Vagina (tissue), 2 donors: ENCODE measurements around the gene PIP4K2A. TPM values are rescaled to one million over a fixed set of nuclear protein-coding genes. Genes with fewer than 3 reads are reported as not detected.

Source experiments
- DNase-seq, 2 donors: peaks; one replicate each; pipeline ENCODE4 v3.0.0-alpha.2; 2017; ENCODE audit errors: extremely low spot score in 2 of 2
- H3K27ac ChIP-seq: fragments of 200-600 bp; sonication (generic); one replicate; pipeline ENCODE4 v1.5.1; 2019
- H3K27me3 ChIP-seq: fragments of 200-600 bp; sonication (generic); one replicate; pipeline ENCODE4 v1.5.1; 2019
- H3K36me3 ChIP-seq, 2 donors: fragments of 200-600 bp; sonication (generic); one replicate each; pipeline ENCODE4 v1.5.1; 2017 to 2019
- H3K4me1 ChIP-seq: fragments of 200-600 bp; sonication (generic); one replicate; pipeline ENCODE4 v1.5.1; 2019
- H3K4me3 ChIP-seq, 2 donors: fragments of 200-600 bp; sonication (generic); 1 replicate in 1 of 2; 2 replicates in 1 of 2; pipeline ENCODE4 v1.5.1; 2016 to 2019
- H3K9me3 ChIP-seq: fragments of 200-600 bp; sonication (generic); one replicate; pipeline ENCODE4 v1.5.1; 2019
- CTCF ChIP-seq, 3 experiments: fragments of 450-650 bp in 2 of 3; fragments of 200-600 bp in 1 of 3; sonication (generic) in 1 of 3; IDR thresholded peaks; one replicate each; pipeline ENCODE4 v1.5.1; 2017 to 2019; ENCODE audit warnings: antibody characterized with exemption in 3 of 3, mild to moderate bottlenecking in 2 of 3, moderate library complexity in 2 of 3
- POLR2A ChIP-seq, 2 donors: fragments of 450-650 bp; IDR thresholded peaks; one replicate each; pipeline ENCODE4 v1.6.1; 2017; ENCODE audit warnings: antibody characterized with exemption in 2 of 2, mild to moderate bottlenecking in 2 of 2, moderate library complexity in 2 of 2
- POLR2AphosphoS5 ChIP-seq, 2 donors: sonication (generic); formaldehyde crosslinking; IDR thresholded peaks; one replicate each; pipeline ENCODE4 v1.9.0; 2017; ENCODE audit warnings: antibody characterized with exemption in 2 of 2, mild to moderate bottlenecking in 2 of 2, low read depth in 1 of 2; ENCODE audit not compliant: insufficient read depth in 1 of 2
- intact Hi-C: fragments of 100-400 bp; cut with DNase I; formaldehyde crosslinking; loops from one replicate; pipeline ENCODE4 v1.15.1; 2023
- total RNA-seq: library from RNA; depleted of rRNA; stranded (reverse); fragments of >200 nt; gene quantifications from one replicate; pipeline ENCODE4 v1.2.3, GENCODE V29; 2016

The PIP4K2A gene
- total RNA-seq, 1 donor from 2014 or later = 20.6 TPM

DNA sequence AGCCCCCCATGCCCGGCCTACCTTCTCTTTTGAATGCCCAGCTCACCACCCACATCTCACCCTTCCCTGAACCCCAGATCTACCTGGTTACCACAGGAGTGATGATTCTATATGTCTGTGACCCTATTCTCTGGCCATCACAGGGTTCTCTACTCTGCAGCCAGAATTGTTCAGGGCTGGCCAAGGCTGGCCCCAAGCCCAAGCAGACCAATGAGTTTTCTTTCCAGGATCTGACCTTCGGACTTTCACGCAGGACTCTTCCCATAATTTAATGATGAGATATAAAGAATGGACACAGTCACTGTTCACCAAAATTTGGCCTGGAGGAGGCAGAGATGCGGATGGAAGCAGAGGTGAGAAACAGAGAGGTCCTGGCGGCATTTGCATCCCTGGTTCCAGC lies 72.6 kb downstream of the PIP4K2A start:
- no peaks in the 10 kb centered on the region for H3K27me3 ChIP-seq
- no peak for DNase-seq
- TF ChIP-seq CTCF (IDR thresholded peaks at IDR 0.05) (no peak), POLR2A (IDR thresholded peaks at IDR 0.05) (no peak), POLR2AphosphoS5 (IDR thresholded peaks at IDR 0.05; ENCODE audit: insufficient read depth in 1 of 2, low read depth in 1 of 2) (no peak)
- no peak overlapping the region for H3K4me3 ChIP-seq
- no peaks in the 10 kb centered on the region for H3K4me1 ChIP-seq
- H3K9me3 ChIP-seq = no peaks in the 10 kb centered on the region
- no peaks in the 10 kb centered on the region for H3K36me3 ChIP-seq
- H3K27ac ChIP-seq = no peak overlapping the region
- intact Hi-C loops = loop anchor here (5.0 kb wide), 1 partner anchor 1854 kb away; no protein-coding TSS in a partner anchor

- H3K36me3 ChIP-seq = no peaks in the 10 kb centered on the region
- H3K4me1 ChIP-seq = no peaks in the 10 kb centered on the region
- no peaks in the 10 kb centered on the region for H3K27me3 ChIP-seq
- intact Hi-C loops = loop anchor here (5.0 kb wide), 1 partner anchor 1853 kb away; no protein-coding TSS in a partner anchor
- no peak for DNase-seq
- TF ChIP-seq CTCF (IDR thresholded peaks at IDR 0.05) (no peak), POLR2A (IDR thresholded peaks at IDR 0.05) (no peak), POLR2AphosphoS5 (IDR thresholded peaks at IDR 0.05; ENCODE audit: insufficient read depth in 1 of 2, low read depth in 1 of 2) (no peak)
- H3K9me3 ChIP-seq = no peaks in the 10 kb centered on the region
- H3K27ac ChIP-seq = no peak overlapping the region
- H3K4me3 ChIP-seq = no peak overlapping the region
Measured at GRCh38 chr10:22640359-22640758, 74.0 kb downstream of the PIP4K2A start.

DNA sequence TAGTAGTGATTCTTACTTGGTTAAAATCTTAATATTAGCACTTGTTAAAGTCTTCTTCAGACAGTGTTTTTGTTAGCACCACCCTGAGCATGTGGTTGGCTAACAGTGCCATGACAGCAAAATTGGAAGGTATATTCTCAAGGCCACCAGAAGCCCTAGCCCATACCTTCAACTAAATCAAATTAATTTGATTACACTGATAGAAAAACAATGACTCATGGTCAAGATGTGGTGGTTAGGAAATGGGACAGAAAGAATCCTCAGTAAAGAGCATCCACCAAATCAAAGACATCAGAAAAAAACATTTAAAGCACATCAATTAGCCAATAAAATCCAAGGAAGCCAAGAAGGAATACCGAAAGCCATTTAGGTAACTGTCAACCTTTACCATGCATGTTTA lies 75.5 kb downstream of the PIP4K2A start:
- Histone ChIP-seq H3K4me1 (no peaks in the 10 kb centered on the region), H3K27me3 (no peaks in the 10 kb centered on the region), H3K9me3 (no peaks in the 10 kb centered on the region), H3K27ac (no peak overlapping the region), H3K4me3 (no peak overlapping the region), H3K36me3 (no peaks in the 10 kb centered on the region)
- TF ChIP-seq POLR2AphosphoS5 (IDR thresholded peaks at IDR 0.05; ENCODE audit: insufficient read depth in 1 of 2, low read depth in 1 of 2) (no peak), POLR2A (IDR thresholded peaks at IDR 0.05) (no peak), CTCF (IDR thresholded peaks at IDR 0.05) (no peak)
- intact Hi-C loops = no loop called here
- DNase-seq = no peak

DNA sequence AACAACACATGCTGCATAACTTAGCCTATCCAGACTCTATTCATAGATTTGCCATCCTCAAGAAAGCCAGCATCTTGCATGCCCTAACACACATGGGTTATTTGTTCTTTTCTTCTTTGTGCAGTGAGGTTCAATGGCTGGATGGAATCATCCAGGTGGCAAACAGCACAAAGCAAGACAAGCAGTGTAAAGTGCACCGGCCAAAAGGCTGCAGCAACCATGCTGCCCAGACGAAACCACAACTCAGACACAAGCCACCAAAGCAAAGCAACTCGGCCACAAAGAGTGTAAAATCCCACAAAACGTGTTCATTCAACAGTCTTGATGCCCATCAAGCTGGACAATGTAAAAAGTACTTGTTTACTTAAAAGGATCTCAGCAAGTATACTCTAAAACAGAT lies 76.9 kb downstream of the PIP4K2A start:
- no peak for TF ChIP-seq POLR2A (IDR thresholded peaks at IDR 0.05)
- TF ChIP-seq CTCF (IDR thresholded peaks at IDR 0.05) = no peak
- TF ChIP-seq POLR2AphosphoS5 (IDR thresholded peaks at IDR 0.05; ENCODE audit: insufficient read depth in 1 of 2, low read depth in 1 of 2) = no peak
- DNase-seq = no peak

DNA sequence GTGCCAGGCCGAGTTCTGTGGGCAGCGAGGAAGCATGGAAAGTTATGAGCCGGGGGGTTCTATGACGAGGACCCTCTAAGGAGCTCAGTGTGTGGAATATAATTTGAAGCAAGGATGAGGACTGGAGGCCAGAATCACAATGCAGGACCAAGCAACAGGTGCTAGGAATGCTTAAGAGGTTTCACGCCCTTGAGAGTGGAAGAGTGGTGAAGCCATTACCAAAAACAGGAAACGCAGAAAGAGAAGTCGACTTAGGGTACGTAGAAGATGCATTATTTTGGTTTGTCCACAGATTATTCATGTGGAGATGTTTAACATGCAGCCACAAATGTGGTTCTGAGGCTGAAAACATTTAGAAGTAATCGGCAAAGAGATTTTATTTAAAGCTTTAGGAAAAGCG lies 78.7 kb downstream of the PIP4K2A start:
- no peak overlapping the region for H3K4me3 ChIP-seq
- TF ChIP-seq POLR2A (IDR thresholded peaks at IDR 0.05) (no peak), POLR2AphosphoS5 (IDR thresholded peaks at IDR 0.05; ENCODE audit: insufficient read depth in 1 of 2, low read depth in 1 of 2) (no peak), CTCF (IDR thresholded peaks at IDR 0.05) (no peak)
- H3K27ac ChIP-seq = no peak overlapping the region
- no peak for DNase-seq
- intact Hi-C loops = no loop called here
- H3K4me1 ChIP-seq = peaks cover 15% of the 10 kb centered on the region
- H3K27me3 ChIP-seq = no peaks in the 10 kb centered on the region
- no peaks in the 10 kb centered on the region for H3K9me3 ChIP-seq
- no peaks in the 10 kb centered on the region for H3K36me3 ChIP-seq

More for the DNA sequence above, 76.9 kb downstream of the PIP4K2A start:
- Histone ChIP-seq H3K27me3 (no peaks in the 10 kb centered on the region), H3K27ac (no peak overlapping the region), H3K36me3 (no peaks in the 10 kb centered on the region), H3K4me3 (no peak overlapping the region), H3K9me3 (no peaks in the 10 kb centered on the region), H3K4me1 (peaks cover 11% of the 10 kb centered on the region)
- intact Hi-C loops = no loop called here
